HG03469 (cell line): ENCODE measurements around the gene PRICKLE1.

ENCODE experiments used
- ATAC-seq: cut with Tn5 transposase; IDR thresholded peaks from one replicate; pipeline ENCODE4 v1.9.1; 2021; ENCODE audit warnings: mild to moderate bottlenecking, moderate library complexity, moderate number of reproducible peaks; ENCODE audit not compliant: unreplicated experiment

Gene PRICKLE1

DNA sequence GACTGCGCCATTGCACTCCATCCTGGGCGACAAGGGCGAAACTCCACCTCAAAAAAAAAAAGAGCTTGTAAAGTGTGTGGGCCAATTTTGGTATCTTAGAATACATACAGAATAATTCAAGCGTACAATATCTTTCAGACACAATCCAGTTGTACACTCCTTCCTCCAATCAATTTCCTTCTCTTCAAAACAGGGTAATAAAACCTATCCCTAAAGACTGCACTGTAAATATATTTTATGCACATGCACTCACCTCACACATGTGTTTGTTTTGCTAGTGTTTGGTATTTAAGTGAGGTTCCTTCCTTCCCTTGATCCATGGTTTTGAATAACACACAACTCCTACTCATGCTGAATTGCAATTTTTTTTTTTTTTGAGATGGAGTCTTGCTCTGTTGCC lies 125.9 kb downstream of the PRICKLE1 start:
- no peak for ATAC-seq

DNA sequence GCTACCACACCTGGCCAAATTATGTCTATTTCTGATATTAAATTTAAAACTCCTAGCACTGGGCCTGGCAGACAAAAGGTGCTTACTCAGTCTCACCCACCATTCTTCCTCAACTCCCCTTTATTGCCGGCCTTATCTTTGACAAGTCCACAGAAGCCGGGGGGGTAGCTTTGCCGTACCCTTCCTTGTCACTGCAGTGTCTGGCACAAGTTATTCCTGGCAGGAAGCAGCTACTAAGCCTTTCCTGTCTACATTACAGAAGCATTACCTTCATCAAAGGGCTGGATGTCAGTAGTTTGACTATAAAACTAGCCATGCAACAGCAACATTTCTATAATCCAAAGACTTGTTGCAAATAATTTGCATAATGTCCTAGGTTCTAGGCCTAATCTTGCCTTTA lies 127.1 kb downstream of the PRICKLE1 start:
- ATAC-seq = no peak

DNA sequence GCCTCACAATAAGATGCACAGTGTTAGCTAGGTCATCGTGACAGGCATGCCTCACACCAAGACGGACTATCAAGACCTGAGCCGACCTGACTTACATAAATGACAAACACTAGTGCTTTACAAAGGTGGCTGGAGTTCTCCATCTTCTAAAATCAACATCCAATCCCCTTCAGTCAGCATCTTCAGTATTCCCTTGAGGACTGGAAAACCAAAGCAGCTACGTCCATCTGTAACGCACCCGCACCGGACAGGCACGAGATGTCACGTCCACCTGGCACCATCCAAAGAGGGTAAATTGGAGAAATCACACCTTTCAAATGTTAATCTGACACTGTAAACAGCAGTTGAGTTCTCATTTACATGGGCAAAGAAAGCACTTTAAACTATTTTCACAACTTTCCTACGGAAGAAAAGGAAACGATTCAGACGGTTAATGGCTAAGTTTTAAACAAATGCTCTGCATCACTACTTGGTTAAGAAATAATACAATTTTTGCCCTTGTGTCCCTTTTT lies 130.2 kb downstream of the PRICKLE1 start:
- no peak for ATAC-seq

DNA sequence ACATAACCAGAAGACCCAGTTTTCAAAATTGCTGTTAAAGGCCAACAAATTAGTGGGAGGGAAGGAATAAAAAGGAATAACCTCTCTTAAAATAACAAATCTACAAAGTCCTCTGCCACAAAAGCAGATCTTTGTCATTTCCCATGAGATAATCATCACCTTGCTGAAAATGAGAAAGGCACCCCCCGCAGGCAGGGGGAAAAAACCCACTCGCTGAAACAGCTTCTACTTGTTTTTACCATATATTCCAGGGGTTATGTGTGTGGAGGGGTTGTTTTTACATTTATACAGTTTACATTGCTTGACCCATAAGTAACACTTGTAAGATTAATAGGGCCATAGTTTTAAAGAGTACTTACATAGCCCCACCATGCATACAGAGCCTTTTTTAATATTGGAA lies 131.0 kb downstream of the PRICKLE1 start:
- ATAC-seq = no peak

DNA sequence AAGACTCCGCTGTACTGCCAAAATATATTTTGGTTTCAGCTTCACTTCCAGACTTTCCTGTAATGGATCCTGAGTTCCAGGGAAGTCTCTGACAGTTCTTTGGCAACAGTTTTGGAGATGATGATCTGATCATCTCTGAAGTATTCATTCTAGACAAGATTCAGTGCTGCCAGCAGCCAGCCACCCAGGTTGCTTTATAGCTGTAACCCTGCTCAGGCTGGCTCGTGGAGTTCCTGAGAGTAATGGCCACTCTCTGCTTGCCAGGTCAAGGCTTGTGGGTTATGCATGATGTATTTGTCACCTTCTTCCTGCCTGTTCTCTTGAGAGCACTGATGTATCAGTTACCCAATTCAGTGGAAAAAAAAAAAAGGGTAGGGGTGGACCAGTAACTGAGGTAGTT lies 139.3 kb downstream of the PRICKLE1 start:
- ATAC-seq = no peak

DNA sequence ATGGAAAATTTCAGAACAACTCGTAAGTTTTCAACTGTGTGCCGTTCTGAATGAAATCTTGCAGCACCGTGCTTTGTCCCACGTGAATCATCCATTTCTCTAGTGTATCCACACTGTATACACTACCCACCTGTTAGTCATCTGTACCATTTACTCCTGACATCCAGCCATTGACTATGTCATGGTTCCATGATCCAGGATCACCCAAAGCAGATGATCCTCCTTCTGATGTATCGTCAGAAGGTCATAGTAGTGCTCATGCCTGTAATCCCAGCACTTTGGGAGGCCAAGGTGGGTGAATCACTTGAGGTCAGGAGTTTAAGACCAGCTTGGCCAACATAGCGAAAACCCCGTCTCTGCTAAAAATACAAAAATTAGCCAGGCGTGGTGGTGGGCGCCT lies 140.7 kb downstream of the PRICKLE1 start:
- ATAC-seq = no peak

DNA sequence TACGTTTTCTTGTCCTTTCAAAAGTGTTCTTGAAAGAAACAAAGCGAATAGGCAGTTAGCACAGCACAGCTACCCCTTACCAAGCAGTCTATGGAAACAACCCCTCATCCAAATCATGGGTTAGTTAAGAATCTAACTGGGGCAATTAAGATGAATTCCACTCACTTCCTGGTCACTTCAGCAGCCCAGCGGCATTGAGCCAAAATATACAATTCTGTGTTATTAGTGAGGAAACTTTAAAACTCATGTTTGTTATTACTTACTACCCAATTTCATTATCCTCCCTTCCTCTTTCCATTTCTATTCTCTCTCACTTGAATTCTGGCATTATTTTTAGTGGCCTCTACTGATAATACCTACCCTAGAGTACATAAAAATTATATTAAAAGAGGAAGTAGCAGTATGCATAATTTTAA lies 142.2 kb downstream of the PRICKLE1 start:
- no peak for ATAC-seq

DNA sequence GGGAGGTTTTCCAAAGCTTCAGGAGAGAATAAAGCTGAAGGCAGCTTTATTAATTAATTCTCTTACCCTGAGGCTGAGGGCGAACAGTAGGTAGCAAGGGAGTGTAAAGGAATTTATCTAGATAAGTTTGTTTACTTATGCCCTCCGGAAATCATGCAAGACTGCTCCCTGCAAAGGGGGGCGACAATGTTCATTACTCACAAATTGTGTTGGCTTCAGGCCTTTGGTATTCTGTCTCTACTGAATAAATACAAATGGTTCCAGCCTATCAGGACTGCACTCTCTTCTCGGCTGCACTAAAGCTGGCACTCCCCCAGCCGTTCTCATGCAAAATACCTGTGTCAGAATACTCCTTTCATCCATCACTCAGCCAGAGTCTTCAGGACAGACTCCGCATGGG lies 142.8 kb downstream of the PRICKLE1 start:
- no peak for ATAC-seq

DNA sequence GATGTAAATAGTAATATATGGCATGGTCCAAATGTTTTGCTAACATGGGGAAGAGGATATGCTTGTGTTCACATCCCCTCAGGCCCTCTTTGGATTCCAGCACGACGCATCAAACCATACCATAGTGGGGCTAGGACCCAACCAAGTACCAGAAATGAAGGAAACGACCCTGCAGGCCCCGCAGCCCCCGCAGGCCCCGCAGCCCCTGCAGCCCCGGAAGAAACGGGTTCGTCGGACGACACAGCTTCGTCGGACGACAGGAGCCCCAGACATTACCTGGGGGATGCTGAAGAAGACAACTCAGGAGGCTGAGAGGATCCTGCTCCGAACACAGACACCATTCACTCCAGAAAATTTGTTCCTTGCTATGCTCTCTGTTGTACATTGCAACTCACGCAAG lies 143.7 kb downstream of the PRICKLE1 start:
- no peak for ATAC-seq

DNA sequence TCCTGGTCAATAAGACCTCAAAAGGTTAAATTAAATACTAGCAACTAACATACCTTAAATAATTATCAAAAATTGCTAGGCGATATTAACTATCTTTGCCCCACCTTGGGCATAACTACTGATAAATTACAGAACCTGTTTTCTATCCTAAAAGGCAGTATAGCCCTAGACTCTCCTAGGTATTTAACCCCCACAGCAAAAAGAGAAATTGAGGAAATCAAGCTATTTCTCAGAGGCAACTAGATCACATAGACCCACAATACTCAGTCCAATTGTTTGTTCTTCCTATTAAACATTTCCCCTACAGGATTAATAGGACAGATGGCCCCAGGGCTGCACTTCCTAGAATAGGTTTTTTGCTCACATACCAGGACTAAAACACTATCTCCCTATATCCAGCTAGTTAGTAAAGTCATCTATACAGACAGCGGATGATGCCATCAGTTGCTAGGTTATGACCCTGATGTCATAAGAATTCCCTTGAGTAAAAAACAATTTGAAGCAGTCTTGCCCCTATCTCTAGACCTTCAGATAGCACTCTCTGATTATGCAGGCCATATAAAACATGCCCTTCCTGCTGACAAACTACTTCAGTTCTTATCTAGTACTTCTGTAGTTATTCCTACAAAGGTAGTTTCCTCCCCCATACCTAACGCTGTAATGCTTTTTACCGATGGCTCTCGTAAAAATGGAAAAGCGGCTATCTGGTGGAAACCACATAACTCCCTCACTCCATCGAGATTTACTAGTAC lies 145.2 kb downstream of the PRICKLE1 start:
- no peak for ATAC-seq

DNA sequence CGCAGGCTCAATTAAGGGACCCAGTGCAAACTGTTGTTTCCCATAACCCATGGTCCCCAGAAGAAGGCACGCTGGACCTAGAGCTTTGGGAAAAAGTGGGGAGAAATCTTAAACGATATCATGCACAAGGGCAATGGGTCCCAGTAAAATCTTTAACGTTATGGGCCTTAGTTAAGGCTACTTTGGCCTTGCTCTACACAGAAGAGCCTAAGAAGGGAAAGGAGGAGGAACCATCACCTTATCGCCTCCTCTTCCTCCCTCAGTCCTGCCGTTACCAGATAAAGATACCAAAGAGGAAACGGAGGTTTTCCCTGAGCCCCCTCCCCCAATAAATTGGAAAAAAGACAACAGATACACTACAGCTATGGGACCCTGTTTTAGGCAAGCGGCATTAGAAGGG lies 146.7 kb downstream of the PRICKLE1 start:
- no peak for ATAC-seq

DNA sequence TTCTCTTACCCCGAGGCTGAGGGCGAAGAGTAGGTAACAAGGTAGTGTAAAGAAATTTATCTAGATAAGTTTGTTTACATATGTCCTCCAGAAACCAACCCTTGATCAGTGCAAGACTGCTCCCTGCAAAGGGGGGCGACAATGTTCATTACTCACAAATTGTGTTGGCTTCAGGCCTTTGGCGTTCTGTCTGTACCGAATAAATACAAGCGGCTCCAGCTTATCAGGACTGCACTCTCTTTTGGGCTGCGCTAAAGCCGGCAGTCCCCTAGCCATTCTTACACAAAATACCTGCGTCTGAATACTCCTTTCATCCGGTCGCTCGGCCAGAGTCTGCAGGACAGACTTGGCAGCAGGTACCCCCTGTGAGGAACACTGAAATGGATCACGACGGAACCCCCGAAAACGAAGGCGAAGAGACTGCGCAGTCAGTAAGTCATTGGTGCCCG lies 147.2 kb downstream of the PRICKLE1 start:
- no peak for ATAC-seq

DNA sequence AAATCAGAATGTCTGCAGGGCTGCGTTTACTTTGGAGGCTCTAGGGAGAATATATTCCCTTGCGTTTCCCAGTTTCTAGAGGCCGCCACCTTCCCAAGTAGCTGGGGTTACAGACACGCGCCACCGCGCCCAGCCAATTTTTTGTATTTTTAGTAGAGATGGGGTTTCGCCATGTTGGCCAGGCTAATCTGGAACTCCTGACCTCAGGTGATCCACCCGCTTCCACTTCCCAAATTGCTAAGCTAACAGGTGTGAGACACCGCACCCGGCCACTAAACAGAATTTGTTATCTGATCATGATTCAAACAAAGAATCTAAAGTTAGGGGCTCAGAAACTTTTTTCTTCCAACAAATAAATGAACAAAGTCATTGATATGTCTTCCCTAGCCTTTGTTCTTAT lies 148.9 kb downstream of the PRICKLE1 start:
- ATAC-seq = no peak

DNA sequence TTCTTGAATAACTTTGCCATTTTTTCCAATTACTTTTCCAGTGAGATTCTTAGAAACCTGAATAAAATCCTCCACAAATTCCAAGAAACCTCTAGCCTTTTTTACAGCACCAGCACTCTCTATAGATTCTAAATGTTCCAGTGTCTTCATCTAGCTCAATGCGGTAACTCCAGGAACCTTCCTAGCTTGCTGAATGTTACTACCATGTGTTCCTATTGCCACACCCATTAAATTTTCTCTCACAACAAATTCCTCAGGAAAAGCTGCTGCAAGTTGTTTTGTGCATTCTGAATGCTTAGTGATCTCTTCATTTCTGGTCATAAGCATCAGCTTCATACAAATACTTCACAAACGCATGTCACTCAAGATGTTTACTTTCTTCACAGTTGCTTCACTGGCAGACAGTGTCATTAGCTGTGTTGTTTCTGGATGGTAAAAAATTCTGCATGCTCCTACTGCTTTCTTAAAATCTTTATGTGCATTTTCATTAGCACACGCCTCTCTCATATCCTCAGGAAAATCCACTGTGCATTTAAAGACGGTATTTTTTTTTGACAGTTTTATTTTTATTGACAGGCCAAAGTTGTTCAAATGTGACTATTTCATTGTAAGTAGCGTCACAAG lies 156.9 kb downstream of the PRICKLE1 start:
- ATAC-seq = no peak

DNA sequence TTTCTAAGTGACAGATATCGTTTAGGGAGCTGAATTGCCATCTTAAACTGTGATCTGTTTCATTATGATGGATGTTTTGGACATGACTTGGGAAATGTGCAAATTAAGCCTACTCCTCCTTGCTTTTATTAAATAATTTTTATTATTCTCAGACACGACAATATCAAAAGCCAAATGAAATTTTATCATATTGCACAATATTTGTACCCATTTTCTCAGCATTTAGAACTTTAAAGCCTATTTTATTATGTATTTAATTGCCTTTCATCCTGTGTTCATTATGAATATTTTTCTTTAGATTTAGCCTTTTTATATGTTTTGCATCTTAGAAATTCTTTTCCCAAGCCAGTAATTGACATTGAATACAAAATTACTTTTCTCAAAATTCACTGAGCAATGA lies 160.7 kb downstream of the PRICKLE1 start:
- ATAC-seq = no peak

DNA sequence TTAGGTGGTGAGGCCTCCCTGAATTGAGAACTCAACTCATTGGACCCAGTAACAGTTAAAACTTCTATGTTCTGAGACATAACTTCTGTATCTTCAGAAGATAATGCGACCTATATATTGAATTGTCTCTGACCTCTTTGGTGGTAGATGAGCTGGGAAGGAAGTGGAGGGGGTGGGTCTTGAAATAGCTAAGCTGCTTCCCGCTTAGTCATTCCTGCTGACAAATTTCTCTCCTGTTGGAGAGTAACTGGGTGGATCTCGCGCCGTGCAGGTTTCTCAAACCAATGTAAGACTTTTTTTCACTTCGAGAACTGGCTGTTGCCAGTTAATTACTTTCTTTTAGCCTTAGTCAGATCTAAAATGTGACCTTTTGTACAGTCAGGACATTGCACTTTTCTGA lies 162.8 kb downstream of the PRICKLE1 start:
- no peak for ATAC-seq

DNA sequence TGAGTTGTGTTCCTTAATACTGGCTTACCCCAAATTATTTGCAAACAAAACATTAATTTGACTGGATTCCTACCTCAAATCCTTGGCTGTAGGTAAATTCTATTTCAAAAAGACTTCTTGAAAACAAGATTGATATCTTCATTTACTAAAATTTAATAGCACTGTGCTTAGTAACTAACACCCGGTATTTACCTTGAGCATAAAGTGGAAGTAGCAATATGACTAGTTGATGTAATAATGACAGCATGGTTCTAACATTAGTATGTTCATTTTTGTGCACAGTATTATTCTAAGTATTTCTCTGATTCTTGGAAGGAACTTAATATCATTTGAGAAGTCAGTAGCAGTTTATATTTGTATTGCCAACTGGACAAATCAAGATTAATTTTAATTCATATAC lies 166.8 kb downstream of the PRICKLE1 start:
- ATAC-seq = no peak

DNA sequence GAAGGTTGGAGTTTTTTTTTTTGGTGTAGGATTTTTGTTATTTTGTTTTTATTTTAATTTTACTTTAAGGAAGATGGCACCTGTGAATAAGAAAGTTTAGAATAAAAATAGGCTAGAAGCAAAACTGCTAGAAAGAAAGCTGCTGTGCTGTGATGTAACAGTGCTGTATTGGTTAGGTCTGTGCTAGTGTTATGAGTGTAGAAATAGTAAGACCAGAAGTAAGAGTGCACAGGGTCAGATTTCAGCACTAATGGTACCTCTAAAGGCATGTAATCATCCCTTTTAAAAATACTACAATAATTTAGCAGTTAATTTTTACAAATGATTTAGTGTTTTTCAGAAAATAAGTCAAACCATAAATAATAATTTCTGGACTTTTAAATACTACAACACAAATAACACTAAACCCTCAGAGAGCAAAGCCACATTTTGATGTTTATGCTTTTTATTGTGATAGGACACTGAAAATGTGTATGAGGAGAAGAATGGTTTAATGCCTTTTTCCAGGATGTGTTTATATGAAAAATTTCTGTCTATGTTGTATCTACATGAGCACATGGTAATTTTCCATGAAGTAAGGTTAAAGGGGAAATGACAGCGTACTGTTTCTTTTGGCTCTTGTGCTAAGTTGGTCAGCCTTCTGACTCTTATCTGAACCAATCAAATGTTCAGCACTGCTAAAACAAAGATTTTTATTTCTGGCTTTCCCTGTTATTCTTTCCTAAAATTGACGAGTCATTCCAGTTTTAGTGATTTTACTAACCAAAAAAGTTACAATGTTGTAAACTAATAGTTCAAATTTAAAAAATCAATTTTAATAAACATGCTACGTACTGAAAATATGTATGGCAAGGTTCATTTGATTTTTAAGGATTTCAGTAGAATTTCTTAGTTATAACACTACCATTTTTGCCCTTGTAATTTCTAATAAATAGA lies 167.4 kb downstream of the PRICKLE1 start:
- peak; percentile 95 for ATAC-seq

DNA sequence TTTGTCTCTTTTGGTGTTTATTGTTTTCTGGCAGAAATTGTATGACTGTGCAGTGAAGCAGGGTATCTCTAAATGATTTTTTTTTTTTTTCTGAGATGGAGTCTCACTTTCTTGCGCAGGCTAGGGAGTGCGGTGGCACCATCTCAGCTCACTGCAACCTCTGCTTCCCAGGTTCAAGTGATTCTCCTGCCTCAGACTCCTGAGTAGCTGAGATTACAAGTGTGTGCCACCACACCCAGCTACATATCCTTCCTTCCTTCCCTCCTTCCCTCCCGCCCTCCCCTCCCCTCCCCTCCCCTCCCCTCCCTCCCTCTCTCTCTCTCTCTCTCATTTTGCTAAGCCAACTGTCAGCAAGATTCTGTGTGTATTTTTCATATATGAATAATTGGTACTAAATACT lies 169.2 kb downstream of the PRICKLE1 start:
- ATAC-seq = no peak

DNA sequence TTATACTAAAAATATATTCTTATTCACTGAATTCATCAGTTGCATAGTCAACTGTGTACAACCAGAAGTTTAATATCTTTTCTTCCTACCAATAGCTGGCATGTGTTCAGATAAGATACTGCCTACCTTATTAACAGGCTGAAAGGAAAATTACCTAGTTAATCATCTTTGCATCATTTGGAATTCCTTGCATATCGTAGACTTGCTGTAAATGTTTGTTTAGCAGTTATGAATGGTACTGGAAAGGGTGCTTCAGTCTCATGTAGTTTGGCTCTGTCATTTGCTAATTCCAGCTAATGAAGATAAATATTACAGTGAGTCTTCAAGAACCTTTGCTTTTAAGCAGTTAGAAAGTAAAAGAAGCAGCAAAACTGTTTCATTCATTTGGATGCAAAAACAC lies 179.2 kb downstream of the PRICKLE1 start:
- no peak for ATAC-seq

DNA sequence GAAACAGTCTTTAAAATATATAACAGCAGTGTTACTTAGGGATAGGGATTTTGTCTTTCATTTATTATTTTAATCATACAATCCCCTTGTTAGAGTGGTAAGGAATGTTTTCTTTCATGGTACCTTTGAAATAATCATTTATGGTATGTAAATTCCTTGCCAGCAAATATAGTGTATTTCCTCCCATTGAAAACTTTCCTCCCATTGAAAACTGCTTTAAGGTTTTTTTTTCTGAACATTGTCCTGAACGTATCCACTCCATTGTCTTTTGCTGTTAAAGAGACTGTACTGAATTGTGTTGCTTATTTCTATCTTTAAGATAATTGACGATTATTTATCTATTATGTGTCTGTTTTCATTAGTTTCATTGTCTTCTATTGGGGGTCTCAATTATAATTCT lies 180.1 kb downstream of the PRICKLE1 start:
- no peak for ATAC-seq
